GM23248 (cell line): ENCODE results near the gene JPH2. TPM values are rescaled to one million over a fixed set of nuclear protein-coding genes. Genes with fewer than 3 reads are reported as not detected.

Experiments used
- DNase-seq: peaks from one replicate; pipeline ENCODE4 v3.0.0-alpha.2; 2015
- H2AFZ ChIP-seq: fragments of 200-600 bp; sonication (generic); 2 replicates; pipeline ENCODE4 v1.6.1; 2016; ENCODE audit warnings: antibody characterized with exemption
- H3F3A ChIP-seq: fragments of 200-600 bp; sonication (generic); 2 replicates; pipeline ENCODE4 v1.6.1; 2016; ENCODE audit warnings: mild to moderate bottlenecking, antibody characterized with exemption, mixed run types; ENCODE audit not compliant: insufficient read depth
- H3K27ac ChIP-seq: fragments of 200-600 bp; sonication (generic); 2 replicates; pipeline ENCODE4 v1.5.1; 2016; ENCODE audit warnings: mild to moderate bottlenecking
- H3K27me3 ChIP-seq: fragments of 200-600 bp; sonication (generic); replicated peaks from 2 replicates; pipeline ENCODE4 v1.6.1; 2016; ENCODE audit warnings: mild to moderate bottlenecking; ENCODE audit not compliant: insufficient read depth
- H3K36me3 ChIP-seq: fragments of 200-600 bp; sonication (generic); 2 replicates; pipeline ENCODE4 v1.6.1; 2016; ENCODE audit warnings: low read depth, mild to moderate bottlenecking
- H3K4me1 ChIP-seq: fragments of 200-600 bp; sonication (generic); 2 replicates; pipeline ENCODE4 v1.6.1; 2016; ENCODE audit warnings: mild to moderate bottlenecking; ENCODE audit not compliant: insufficient read depth
- H3K4me2 ChIP-seq: fragments of 200-600 bp; sonication (generic); one replicate; pipeline ENCODE4 v1.6.1; 2016; ENCODE audit warnings: mild to moderate bottlenecking; ENCODE audit not compliant: unreplicated experiment
- H3K4me3 ChIP-seq: fragments of 200-600 bp; sonication (generic); 2 replicates; pipeline ENCODE4 v1.5.1; 2016; ENCODE audit warnings: mild to moderate bottlenecking
- H3K79me2 ChIP-seq: fragments of 200-600 bp; sonication (generic); 2 replicates; pipeline ENCODE4 v1.6.1; 2016; ENCODE audit warnings: mild to moderate bottlenecking; ENCODE audit not compliant: insufficient read depth
- H3K9ac ChIP-seq: fragments of 200-600 bp; sonication (generic); 2 replicates; pipeline ENCODE4 v1.6.1; 2016; ENCODE audit warnings: mild to moderate bottlenecking
- H3K9me2 ChIP-seq: fragments of 200-600 bp; sonication (generic); 2 replicates; pipeline ENCODE4 v1.6.1; 2016; ENCODE audit warnings: mixed run types, mild to moderate bottlenecking, moderate library complexity; ENCODE audit not compliant: insufficient read depth
- H3K9me3 ChIP-seq: fragments of 200-600 bp; sonication (generic); one replicate; pipeline ENCODE4 v1.6.1; 2017; ENCODE audit warnings: low read depth
- H4K20me1 ChIP-seq: fragments of 200-600 bp; sonication (generic); 2 replicates; pipeline ENCODE4 v1.6.0; 2016; ENCODE audit not compliant: insufficient read depth
- EZH2 ChIP-seq: fragments of 200-600 bp; sonication (generic); IDR thresholded peaks from 2 replicates; pipeline ENCODE4 v1.6.1; 2018; ENCODE audit warnings: antibody characterized with exemption, mild to moderate bottlenecking; ENCODE audit not compliant: insufficient read depth, poor library complexity, severe bottlenecking
- EZH2phosphoT487 ChIP-seq: fragments of 200-600 bp; sonication (generic); IDR thresholded peaks from 2 replicates; pipeline ENCODE4 v1.6.1; 2018; ENCODE audit warnings: antibody characterized with exemption, moderate library complexity, mild to moderate bottlenecking, low read depth; ENCODE audit not compliant: insufficient read depth
- WGBS, 2 experiments: methylation state at CpG; one replicate each; pipeline ENCODE4 v1.1.6; 2015 to 2017; ENCODE audit warnings: low lambda C conversion rate in 2 of 2, low coverage in 1 of 2; ENCODE audit errors: missing lambda C conversion rate in 2 of 2; 5-methylcytosine and 5-hydroxymethylcytosine counted together
- in situ Hi-C: fragments of 300-500 bp; cut with MboI; formaldehyde crosslinking; loops from 2 replicates; pipeline ENCODE4 v1.15.0; 2020
- polyA plus RNA-seq: library from polyadenylated mRNA; unstranded; fragments of >200 nt; fragmentation: Nextera tagmentation; extraction: Ambion mirVana; gene quantifications from 2 replicates; pipeline ENCODE4 v1.2.1, GENCODE V29; 2016
- total RNA-seq: library from RNA; depleted of rRNA; stranded (reverse); fragments of >200 nt; shearing (Covaris generic); gene quantifications from 2 replicates; pipeline ENCODE4 v1.2.3, GENCODE V29; 2014

The JPH2 gene
- total and polyA plus RNA-seq, 2 experiments from 2014 or later = 1.8 to 9.7 TPM

- no peaks in the 10 kb centered on the region for H3K36me3 ChIP-seq
- H4K20me1 ChIP-seq = no peaks in the 10 kb centered on the region
- no peaks in the 10 kb centered on the region for H3K9me2 ChIP-seq
- H3K9ac ChIP-seq = no peak overlapping the region
- H3K27me3 ChIP-seq = no peaks in the 10 kb centered on the region
- peaks cover 8% of the 10 kb centered on the region for H3K4me1 ChIP-seq
- H2AFZ ChIP-seq = 0 out of 2 replicates have a peak overlapping the region, but pooled peaks have one; percentile 51
- H3K4me3 ChIP-seq = no peak overlapping the region
- no peak overlapping the region for H3K4me2 ChIP-seq
- H3K27ac ChIP-seq = no peak overlapping the region
- no peak for TF ChIP-seq EZH2
- TF ChIP-seq EZH2phosphoT487 = no peak
- no peaks in the 10 kb centered on the region for H3K79me2 ChIP-seq
- H3F3A ChIP-seq = no peaks in the 10 kb centered on the region; the same call in 1 of the 2 replicates
- DNase-seq = no peak
- in situ Hi-C loops = no loop called here
- WGBS, 2 experiments = 69 to 72% methylated on average over 11 of the region's 11 CpGs
- no peaks in the 10 kb centered on the region for H3K9me3 ChIP-seq
These were observed 5.4 kb downstream of the JPH2 start for GRCh38 chr20:44181611-44182010.

DNA sequence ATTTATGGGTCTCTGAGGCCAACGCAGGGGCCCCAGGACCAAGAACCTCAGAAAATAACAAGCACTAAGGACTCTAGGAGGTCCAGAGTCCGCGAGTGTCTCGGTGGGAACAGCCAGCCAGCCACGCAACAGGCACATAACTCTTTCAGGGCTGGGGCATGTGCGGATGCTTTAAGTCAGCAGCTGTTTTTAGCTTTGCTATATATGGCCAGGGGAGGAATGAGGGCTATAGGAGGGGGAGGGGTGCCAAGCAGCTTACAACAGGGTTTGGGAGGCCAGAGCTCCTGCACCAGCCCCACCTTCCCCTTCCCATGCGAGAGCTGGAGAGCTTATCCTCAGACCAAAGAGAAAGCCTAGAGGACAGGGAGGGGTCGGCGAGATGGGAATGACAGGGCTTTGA lies 6.2 kb downstream of the JPH2 start:
- peak overlapping the region; percentile 51 for H2AFZ ChIP-seq
- H3K4me1 ChIP-seq = peaks cover 6% of the 10 kb centered on the region; the same call in 1 of the 2 replicates
- no peaks in the 10 kb centered on the region; the same call in 1 of the 2 replicates for H3F3A ChIP-seq
- 23 to 29% methylated on average over 9 of the region's 9 CpGs for WGBS, 2 experiments
- H3K79me2 ChIP-seq = no peaks in the 10 kb centered on the region
- no peak overlapping the region for H3K4me3 ChIP-seq
- no peak overlapping the region for H3K27ac ChIP-seq
- DNase-seq = peak; percentile 46
- no peak overlapping the region for H3K4me2 ChIP-seq
- in situ Hi-C loops = no loop called here
- TF ChIP-seq EZH2 (no peak), EZH2phosphoT487 (no peak)
- H3K9me2 ChIP-seq = no peaks in the 10 kb centered on the region
- peak overlapping the region; percentile 19; the same call in 1 of the 2 replicates for H3K9ac ChIP-seq
- no peaks in the 10 kb centered on the region for H4K20me1 ChIP-seq
- no peaks in the 10 kb centered on the region for H3K36me3 ChIP-seq
- no peaks in the 10 kb centered on the region for H3K9me3 ChIP-seq
- H3K27me3 ChIP-seq = no peaks in the 10 kb centered on the region

- no peaks in the 10 kb centered on the region for H3K9me3 ChIP-seq
- H3K4me1 ChIP-seq = peaks cover 7% of the 10 kb centered on the region
- H3K4me2 ChIP-seq = peak overlapping the region; percentile 24
- in situ Hi-C loops = no loop called here
- H3K9ac ChIP-seq = peak overlapping the region; percentile 22
- TF ChIP-seq EZH2phosphoT487 (no peak), EZH2 (no peak)
- peak overlapping the region; percentile 66 for H2AFZ ChIP-seq
- H4K20me1 ChIP-seq = no peaks in the 10 kb centered on the region
- peak; percentile 56 for DNase-seq
- no peaks in the 10 kb centered on the region for H3K79me2 ChIP-seq
- no peaks in the 10 kb centered on the region for H3K36me3 ChIP-seq
- WGBS, 2 experiments = 37 to 40% methylated on average over 14 of the region's 14 CpGs
- H3K27ac ChIP-seq = 0 out of 2 replicates have a peak overlapping the region, but pooled peaks have one; percentile 11
- no peaks in the 10 kb centered on the region; the same call in 1 of the 2 replicates for H3F3A ChIP-seq
- H3K9me2 ChIP-seq = no peaks in the 10 kb centered on the region
- H3K4me3 ChIP-seq = 0 out of 2 replicates have a peak overlapping the region, but pooled peaks have one; percentile 7
- H3K27me3 ChIP-seq = no peaks in the 10 kb centered on the region
These were observed 10.0 kb downstream of the JPH2 start for GRCh38 chr20:44176833-44177534.

DNA sequence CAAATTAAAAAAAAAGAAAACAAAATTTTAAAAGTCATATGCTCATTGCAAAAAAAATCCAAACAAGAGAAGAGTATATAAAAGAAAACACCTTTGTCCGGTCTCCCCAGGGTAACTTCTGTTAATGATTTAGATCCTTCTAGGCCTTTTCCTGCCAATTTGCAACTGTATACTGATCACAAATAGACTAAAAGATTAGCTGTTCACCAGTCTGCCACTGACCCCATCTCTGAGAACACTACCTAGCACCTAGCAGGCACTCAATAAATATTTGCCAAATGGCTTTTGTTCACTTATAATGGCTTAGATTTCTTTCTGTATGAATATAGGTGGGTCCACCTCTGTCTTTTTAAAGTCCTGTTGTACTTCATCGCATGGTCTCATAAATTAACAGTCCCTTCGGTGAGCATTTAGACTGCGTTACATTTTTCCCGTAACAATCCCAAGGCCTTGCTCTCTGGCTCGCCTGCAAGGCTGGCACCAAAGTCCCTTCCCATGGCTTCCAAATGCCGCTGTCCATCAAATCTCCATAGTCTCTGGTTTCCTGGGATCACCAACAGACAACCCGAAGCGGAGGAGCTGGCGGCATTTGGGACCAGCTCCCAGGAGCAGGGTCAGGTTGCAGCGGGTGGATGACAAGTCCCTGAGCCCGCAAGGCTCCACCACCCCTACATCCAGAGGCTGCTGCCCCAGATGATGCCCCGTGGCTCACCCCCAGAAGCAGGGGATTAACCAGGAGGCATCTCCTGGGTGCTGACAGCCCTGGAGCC lies 11.8 kb downstream of the JPH2 start:
- H3K9ac ChIP-seq = no peak overlapping the region
- TF ChIP-seq EZH2 (no peak), EZH2phosphoT487 (no peak)
- no peaks in the 10 kb centered on the region for H3F3A ChIP-seq
- DNase-seq = no peak
- in situ Hi-C loops = no loop called here
- no peak overlapping the region for H3K4me2 ChIP-seq
- no peak overlapping the region for H2AFZ ChIP-seq
- no peak overlapping the region for H3K27ac ChIP-seq
- no peaks in the 10 kb centered on the region for H3K9me3 ChIP-seq
- no peaks in the 10 kb centered on the region for H3K36me3 ChIP-seq
- H3K4me3 ChIP-seq = no peak overlapping the region
- H3K9me2 ChIP-seq = no peaks in the 10 kb centered on the region
- H3K4me1 ChIP-seq = peaks cover 19% of the 10 kb centered on the region
- WGBS, 2 experiments = 88% methylated on average over 13 of the region's 13 CpGs
- no peaks in the 10 kb centered on the region for H3K27me3 ChIP-seq
- H4K20me1 ChIP-seq = no peaks in the 10 kb centered on the region
- H3K79me2 ChIP-seq = no peaks in the 10 kb centered on the region
